ENCODE results near the gene MACROH2A1.
"Not testable (repeated sequence)": the region's sequence is repeated elsewhere in the genome, so short reads cannot be mapped to it uniquely, and the experiment has no call there.

Gene MACROH2A1

GRCh38 chr5:135377751-135378680 lies 21.0 kb downstream of the MACROH2A1 start:
- DNase-seq (ENCODE audit: low read depth in 3 of 3), result no peak

- DNase-seq (ENCODE audit: low read depth in 3 of 3), result no peak
These were observed 21.9 kb downstream of the MACROH2A1 start for GRCh38 chr5:135376961-135377624.

- DNase-seq (ENCODE audit: low read depth in 3 of 3), result no peak
These were observed 23.8 kb downstream of the MACROH2A1 start for GRCh38 chr5:135375040-135375793.

GRCh38 chr5:135373736-135374515 lies 25.1 kb downstream of the MACROH2A1 start:
- DNase-seq (ENCODE audit: low read depth in 3 of 3), result no peak

- no peak for DNase-seq (ENCODE audit: low read depth in 3 of 3)
These were observed 26.2 kb downstream of the MACROH2A1 start for GRCh38 chr5:135372654-135373381.

- no peak for DNase-seq (ENCODE audit: low read depth in 3 of 3)
These were observed 27.3 kb downstream of the MACROH2A1 start for GRCh38 chr5:135371622-135372232.

- no peak for DNase-seq (ENCODE audit: low read depth in 3 of 3)
These were observed 29.1 kb downstream of the MACROH2A1 start for GRCh38 chr5:135369952-135370351.

GRCh38 chr5:135367554-135367953 lies 31.5 kb downstream of the MACROH2A1 start:
- DNase-seq (ENCODE audit: low read depth in 3 of 3), result no peak

- DNase-seq (ENCODE audit: low read depth in 3 of 3), result no peak
These were observed 32.0 kb downstream of the MACROH2A1 start for GRCh38 chr5:135367076-135367475.

- no peak for DNase-seq (ENCODE audit: low read depth in 3 of 3)
These were observed 33.8 kb downstream of the MACROH2A1 start for GRCh38 chr5:135365281-135365680.

GRCh38 chr5:135364421-135365262 lies 34.4 kb downstream of the MACROH2A1 start:
- no peak for DNase-seq (ENCODE audit: low read depth in 3 of 3)

GRCh38 chr5:135363342-135363741 lies 35.7 kb downstream of the MACROH2A1 start:
- not testable (repeated sequence) for DNase-seq (ENCODE audit: low read depth in 3 of 3)

GRCh38 chr5:135362102-135362501 lies 36.9 kb downstream of the MACROH2A1 start:
- DNase-seq (ENCODE audit: low read depth in 3 of 3), result no peak

- DNase-seq (ENCODE audit: low read depth in 3 of 3), result no peak
These were observed 38.5 kb downstream of the MACROH2A1 start for GRCh38 chr5:135360278-135361274.

- no peak for DNase-seq (ENCODE audit: low read depth in 3 of 3)
These were observed 39.5 kb downstream of the MACROH2A1 start for GRCh38 chr5:135359374-135360165.

GRCh38 chr5:135357685-135358084 lies 41.3 kb downstream of the MACROH2A1 start:
- no peak for DNase-seq (ENCODE audit: low read depth in 3 of 3)

All from stimulated activated CD4-positive, alpha-beta T cell treated with anti-CD3 and anti-CD28 coated beads, TNF-alpha, amount 100 ng/mL, for 4 hours (primary cell).